DND-41 (cell line): ENCODE data around the gene HOXA2.

Source experiments
- EZH2 ChIP-seq: IDR thresholded peaks from 3 replicates; pipeline ENCODE4 v1.6.1; 2012; ENCODE audit warnings: borderline replicate concordance, low read depth, mild to moderate bottlenecking, moderate library complexity, low read length, inconsistent platforms; ENCODE audit not compliant: severe bottlenecking
- TF ChIP-seq, protein P1 (sequence below): IDR thresholded peaks from 2 replicates; pipeline ENCODE4 v1.5.1; 2012; ENCODE audit warnings: borderline replicate concordance, low read length, moderate library complexity, mild to moderate bottlenecking; ENCODE audit not compliant: poor library complexity, severe bottlenecking; ENCODE audit errors: extremely low read depth

DNA sequence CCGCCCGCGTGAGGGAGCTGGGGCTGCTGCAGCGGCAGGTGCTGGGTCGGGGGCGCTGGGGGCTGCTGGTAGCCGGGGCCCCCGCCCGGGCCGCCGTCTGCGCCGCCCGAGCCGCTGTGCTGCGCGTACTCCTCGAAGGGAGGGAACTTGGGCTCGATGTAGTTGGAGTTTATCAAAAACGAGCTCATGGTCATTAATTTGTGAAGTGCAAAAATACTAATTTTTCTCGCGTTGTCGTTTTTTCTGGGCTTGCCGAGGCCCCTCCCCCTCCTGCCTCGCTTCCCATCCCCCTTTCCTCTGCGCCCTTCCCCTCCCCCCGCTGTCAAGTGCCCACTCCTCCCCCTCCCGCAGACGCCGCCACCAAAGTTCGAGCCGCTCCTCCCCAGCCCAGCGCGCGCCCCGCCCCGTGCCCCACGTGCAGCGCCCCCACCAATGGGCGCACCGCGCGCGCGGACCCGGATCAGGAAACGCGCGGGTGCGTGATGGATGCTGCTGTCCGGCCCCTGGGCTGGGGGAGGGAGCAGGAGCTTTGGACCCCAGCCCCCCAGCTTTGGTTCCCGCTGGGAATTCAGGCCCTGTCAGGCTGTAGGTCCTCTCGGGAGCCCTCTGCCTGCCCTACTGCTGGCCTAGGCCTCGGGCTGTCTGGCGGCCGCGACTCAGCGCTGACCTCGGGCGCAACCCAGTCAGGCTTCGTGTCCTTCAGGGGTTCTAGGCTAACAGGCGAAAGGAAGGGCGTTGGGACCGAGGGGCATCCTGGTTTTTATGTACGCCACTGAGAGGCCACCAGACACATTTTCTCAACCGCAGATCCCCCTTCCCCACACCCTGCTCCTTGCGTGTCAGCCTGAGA, 28.3 kb upstream of the HOXA2 start, which contains the start of gene HOXA4:
- TF ChIP-seq EZH2, result no peak
- TF ChIP-seq, protein P1, sequence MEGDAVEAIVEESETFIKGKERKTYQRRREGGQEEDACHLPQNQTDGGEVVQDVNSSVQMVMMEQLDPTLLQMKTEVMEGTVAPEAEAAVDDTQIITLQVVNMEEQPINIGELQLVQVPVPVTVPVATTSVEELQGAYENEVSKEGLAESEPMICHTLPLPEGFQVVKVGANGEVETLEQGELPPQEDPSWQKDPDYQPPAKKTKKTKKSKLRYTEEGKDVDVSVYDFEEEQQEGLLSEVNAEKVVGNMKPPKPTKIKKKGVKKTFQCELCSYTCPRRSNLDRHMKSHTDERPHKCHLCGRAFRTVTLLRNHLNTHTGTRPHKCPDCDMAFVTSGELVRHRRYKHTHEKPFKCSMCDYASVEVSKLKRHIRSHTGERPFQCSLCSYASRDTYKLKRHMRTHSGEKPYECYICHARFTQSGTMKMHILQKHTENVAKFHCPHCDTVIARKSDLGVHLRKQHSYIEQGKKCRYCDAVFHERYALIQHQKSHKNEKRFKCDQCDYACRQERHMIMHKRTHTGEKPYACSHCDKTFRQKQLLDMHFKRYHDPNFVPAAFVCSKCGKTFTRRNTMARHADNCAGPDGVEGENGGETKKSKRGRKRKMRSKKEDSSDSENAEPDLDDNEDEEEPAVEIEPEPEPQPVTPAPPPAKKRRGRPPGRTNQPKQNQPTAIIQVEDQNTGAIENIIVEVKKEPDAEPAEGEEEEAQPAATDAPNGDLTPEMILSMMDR, result no peak
